Activated effector memory CD4-positive, alpha-beta T cell treated with anti-CD3 and anti-CD28 coated beads, Interleukin-2, amount 50 U/mL, for 16 hours (primary cell): Measurements from ENCODE around the gene WRAP73.

Experiments
- DNase-seq: peaks from one replicate; pipeline ENCODE4 v3.0.0-alpha.2; 2020

WRAP73 gene, protein sequence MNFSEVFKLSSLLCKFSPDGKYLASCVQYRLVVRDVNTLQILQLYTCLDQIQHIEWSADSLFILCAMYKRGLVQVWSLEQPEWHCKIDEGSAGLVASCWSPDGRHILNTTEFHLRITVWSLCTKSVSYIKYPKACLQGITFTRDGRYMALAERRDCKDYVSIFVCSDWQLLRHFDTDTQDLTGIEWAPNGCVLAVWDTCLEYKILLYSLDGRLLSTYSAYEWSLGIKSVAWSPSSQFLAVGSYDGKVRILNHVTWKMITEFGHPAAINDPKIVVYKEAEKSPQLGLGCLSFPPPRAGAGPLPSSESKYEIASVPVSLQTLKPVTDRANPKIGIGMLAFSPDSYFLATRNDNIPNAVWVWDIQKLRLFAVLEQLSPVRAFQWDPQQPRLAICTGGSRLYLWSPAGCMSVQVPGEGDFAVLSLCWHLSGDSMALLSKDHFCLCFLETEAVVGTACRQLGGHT

DNA sequence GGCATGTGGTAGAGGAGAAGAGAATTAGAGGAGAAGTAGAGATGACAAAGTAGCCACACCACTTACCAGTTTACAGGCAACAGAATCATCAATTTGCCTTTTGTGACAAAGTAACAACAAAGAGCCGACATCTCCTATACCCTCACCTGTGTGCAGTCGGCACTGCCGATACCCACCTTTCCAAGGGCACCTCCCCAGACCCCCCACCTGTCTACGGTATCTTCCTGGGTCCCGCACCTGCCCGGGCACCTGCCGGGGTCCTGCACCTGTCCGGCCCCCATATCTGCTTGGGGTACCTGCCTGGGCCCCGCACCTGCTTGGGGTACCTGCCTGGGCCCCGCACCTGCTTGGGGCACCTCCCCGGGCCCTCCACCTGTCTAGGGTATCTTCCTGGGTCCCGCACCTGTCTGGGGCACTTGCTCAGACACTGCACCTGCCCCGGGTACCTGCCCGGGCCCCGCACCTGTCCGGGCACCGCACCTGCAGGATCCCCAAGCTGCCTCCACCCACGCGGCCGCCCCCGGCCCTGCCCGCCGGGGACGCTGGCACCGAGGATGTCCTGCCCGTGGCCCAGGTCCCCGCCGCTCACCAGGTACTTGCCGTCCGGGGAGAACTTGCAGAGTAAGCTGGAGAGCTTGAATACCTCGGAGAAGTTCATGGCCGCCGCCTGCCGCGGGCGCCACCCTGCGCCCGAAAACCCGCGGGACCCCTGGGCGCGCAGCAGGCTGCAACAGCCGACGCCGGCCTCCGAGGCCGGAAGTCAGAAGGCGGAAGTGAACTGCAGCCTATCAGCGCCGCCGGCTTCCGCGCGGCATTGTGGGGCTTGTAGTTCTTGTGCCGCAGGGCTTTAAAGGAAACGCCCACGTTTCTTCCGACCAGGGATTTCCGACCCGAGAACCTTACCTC, at the start of gene WRAP73:
TSS of gene WRAP73 (minus strand) at position 762 of the 906 bp plus-strand sequence. CDS start at position 658, 104 bp downstream.
- peak; percentile 96 for DNase-seq

DNA sequence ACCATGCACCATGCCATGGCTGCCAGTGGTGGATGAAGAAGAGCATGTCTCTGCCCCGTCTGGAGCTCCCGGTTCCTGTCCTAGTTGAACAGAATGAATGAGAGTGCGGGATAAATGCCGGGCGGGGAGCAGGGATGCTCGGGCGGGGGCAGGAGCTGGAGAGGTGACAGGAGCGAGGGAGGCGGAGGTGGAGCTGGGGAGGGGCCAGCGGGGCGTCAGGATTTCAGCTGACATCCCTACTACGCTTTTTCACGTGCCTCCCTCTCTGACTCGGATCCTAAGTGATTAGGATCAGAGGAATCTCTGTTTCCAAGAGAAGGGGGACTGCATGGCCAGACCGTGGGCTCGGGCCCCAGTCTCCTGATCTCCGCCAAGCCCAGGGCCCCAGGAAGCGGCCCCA, 49.7 kb upstream of the WRAP73 start:
- no peak for DNase-seq

DNA sequence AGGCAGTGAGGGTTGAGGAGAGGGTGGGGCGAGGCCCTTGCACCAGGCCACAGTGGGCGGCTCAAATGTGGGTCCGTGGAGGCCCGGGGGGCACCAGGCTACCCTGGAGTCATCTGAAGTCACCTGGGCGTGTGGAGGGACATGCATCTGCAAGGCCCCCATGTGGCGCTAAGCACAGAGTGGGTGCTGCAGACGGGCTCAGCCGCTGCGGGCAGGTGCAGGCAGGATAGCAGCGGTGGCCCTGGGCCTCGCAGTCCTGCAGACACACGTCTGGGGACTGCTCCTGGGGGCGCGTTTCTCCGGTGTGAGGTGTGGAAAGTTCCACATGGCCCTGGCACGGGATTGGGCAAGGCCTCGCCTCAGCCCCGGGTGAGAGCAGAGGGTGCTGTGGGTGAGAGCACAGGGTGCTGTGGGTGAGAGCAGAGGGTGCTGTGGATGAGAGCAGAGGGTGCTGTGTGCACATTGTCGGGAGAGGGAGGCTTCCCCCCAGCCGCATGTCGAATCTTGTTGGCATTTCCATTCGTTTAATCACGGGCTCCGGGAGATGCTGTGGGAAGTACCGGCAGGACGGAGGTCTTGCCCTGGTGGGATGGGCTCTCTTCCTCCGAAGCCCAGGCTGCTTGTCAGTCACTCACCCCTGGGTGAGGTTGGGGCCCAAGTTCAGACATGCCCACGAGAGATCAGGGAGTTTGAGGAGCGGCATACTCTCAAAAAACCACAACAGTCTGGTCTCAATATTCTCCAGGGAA, 48.9 kb upstream of the WRAP73 start:
- no peak for DNase-seq

DNA sequence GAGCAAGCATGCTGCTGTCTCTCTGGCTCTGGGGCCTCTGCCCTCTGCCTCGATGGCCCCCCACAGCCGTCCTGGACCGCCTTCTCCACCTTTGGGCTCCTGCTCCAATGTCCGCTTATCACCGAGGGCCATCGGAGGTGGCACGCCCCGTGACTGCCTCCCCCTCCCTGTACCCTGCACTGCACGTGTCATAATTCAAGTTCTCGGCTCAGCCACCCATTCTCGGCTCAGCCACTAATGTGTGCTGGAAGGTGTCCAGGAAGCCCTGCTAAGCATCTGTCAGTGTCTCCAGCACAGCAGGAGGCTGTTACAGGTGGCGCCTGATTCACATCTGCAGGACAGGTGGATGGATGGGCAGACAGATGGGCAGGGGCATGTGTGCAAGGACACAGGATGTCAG, 47.9 kb upstream of the WRAP73 start:
- DNase-seq: no peak

DNA sequence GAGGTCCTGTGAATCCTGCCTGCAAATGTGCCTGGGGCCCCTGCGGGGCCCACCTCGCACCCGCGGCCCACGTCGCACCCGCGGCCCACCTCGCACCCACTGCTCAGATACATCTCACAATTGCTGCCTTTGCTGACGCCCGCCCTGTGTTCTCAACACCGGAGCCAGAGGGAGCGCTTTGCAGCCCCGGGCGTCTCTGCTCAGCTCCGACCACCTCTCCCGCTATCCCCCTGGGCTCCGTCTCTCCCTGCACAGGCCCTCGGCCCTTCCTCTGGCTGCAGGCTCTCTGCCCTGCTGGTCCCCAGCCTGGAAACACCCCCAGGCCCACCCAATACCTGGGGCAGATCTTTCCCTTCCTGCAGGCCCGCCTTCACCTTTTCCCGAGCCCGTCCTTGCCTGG, 47.2 kb upstream of the WRAP73 start:
- no peak for DNase-seq

DNA sequence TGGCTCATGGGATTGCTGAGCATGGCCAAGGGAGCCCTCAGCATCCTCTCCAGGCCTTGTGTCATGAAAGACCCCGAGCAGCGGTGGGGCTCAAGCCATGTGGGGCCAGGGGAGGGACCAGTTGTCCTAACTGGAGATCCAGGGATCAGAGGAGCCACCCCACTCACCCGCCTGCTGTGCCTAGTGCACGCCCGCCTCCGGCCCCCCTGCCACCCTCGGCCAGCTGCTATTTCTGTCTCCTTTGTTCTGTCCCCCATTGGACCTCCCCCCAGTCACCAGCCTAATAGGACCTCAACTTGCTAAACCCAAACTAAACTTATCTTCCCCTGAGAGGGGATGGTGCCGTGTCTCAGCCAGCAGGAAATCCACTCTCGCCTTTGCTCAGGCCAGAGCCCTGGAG, 46.8 kb upstream of the WRAP73 start:
- no peak for DNase-seq

DNA sequence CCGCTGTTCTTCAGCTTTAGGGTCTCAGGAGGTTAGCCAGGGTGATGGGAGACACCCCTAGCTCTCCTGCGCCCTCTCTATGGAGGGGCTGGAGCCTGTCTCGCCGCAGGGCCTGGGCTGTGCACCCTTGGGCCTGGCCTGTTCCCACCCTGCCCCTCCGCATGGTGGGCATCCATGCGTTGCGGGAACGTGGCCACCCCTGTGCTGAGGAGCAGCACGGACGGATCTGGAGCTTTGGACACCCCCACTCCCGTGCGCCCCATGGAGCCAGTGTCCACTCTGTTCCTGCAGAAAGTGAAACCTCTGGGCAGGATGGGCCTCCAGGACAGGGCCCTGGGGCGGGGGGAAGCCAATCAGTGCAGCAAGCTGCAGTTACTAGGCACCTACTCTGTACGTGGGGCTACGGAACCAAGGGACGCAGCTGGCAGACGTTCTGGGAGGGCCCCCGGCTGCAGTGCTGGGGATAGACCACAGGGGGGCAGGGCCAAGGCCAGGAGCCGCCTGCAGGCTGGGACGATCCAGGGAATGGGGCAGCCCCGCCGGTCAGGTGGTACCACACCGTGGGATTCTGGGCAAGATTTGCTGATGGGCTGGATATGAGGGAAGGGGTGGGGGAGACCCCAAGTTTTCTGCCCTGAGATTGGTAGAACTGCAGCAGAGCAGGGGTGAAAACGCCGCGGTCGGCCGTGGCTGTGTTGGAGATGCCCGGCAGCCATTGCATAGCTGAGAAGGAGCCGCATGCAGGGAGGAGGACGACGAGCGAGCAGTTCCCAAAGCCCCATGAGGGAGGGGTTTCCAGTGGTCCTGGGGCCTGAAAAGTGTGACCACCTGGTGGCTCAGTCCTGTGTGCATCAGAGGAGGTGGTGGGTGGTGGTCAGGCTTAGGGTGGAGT, 45.7 kb upstream of the WRAP73 start:
- DNase-seq: peak; percentile 70

DNA sequence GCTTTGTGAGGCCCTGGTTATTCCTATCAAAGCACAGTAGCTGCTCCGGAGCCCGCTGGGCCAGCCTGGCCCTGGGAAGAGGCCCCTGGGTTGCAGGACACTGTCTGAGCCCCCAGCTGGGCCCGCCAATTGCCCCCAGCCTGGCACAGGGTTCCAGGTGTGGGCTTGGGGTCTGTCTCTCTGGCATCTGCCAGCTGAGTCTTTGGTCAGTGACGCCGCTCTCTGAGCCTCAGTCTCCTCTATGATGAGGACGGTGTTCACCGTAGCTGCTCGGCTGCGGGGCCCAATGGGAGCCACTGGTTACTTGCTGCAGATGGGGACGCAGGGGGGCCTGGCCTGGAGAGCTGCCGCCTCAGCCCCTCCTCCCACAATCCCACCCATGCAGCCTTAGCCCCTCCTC, 43.4 kb upstream of the WRAP73 start:
- no peak for DNase-seq

DNA sequence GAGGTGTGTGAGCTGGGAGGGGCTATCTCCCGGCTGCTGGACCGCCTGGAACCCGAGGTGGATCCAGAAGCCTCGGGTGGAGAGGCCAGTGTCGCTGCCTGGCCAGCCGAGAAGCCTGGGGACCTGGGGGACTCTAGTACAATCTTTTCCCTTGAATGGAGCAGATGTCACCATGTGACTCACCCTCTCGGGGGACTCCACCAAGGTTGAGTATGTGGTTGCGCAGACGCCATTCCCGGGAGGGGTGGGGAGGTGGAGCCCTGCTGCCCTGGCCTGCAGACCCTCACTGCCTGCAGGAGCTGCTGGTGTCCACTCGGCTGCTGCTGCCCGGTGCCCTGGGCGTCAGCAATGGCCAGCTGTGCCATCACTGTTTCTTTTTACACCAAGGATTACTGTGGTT, 42.7 kb upstream of the WRAP73 start:
- DNase-seq: no peak

DNA sequence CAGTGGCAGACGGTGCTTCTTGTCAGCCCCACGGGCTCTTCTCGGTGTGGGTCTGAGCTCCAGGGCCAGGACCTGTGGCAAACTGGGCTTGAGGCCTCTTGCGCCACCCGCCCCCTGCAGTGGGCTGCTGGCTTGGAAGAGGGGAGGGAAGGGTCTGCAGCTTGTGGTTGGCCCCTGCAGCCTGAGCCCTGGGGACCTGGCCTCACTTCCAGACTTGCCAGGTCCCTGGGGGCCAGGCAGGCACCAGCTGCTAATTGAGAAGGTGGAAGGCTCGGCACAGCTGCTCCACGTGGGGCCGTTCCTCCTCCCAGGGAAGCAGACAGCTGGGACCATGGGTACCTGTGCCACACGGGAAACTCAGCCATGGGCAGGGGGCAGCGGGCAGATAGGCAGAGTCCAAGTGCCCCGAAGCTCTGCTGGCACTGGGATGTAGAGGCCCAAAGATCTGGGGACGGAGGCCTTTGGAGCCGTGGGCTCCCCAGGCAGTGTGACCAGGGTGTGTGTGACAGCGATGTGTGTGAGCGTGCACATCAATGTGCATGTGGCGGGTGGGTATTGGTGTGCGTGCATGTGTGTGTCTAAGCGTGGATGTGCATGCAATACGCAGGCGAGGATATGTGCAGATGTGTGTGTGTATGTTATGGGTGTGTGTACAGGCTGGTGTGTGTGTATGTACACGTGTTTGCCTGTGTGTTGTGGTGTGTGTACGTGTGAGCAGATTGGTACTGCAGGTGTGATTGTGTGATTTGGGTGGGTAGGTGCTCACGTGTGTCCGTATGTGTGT, 41.7 kb upstream of the WRAP73 start:
- no peak for DNase-seq

DNA sequence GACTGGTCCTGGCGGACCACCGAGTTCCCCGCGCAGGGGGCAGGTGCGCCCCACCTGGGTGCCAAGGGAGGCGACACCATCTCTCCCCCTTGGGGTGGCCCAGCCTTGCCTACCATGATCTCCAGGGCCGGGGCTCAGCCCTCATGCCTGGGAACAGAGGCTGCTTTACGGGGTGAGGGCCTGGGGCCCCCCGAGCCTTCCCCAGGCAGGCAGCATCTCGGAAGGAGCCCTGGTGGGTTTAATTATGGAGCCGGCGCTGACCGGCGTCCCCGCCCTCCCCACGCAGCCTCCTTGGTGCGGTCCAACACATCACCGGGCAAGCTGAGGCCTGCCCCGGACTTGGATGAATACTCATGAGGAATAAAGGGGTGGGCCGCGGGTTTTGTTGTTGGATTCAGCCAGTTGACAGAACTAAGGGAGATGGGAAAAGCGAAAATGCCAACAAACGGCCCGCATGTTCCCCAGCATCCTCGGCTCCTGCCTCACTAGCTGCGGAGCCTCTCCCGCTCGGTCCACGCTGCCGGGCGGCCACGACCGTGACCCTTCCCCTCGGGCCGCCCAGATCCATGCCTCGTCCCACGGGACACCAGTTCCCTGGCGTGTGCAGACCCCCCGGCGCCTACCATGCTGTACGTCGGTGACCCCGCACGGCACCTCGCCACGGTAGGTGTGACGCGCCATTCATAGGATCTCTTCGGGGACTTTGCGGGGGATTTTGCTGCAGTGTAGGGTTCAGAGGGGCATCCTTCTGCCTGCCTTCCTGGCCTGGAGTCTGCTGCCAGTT, 40.6 kb upstream of the WRAP73 start:
- no peak for DNase-seq

DNA sequence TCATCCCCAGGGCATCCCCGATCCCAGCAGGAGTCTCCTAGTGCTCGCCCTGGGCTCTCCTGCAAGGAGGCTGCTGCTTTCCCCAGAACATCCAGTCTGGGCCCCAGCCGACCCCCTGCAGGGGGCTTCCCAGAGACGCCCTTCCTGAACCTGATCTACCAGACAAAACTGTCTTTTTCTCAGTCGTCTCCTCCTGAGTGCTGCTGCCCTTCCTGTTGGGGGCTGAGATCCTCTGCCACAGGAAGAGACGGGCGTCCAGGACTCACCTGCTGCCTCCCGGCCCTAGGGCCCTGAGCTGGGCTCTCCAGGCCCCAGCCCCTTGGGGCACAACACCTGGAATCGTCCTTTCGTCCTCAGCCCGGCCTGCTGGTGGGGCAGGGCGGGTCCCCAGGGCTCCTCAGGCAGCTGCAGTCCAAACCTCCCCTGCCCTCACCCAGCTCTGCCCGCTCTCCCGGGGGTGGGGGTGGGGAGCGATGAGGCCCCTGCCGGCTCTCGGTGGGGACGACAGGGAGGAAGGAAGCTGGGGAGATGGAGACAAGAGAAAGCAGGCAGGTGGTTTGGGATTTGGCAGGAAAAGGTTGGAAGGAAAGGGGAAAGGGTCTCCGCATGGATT, 39.3 kb upstream of the WRAP73 start:
- DNase-seq: no peak

DNA sequence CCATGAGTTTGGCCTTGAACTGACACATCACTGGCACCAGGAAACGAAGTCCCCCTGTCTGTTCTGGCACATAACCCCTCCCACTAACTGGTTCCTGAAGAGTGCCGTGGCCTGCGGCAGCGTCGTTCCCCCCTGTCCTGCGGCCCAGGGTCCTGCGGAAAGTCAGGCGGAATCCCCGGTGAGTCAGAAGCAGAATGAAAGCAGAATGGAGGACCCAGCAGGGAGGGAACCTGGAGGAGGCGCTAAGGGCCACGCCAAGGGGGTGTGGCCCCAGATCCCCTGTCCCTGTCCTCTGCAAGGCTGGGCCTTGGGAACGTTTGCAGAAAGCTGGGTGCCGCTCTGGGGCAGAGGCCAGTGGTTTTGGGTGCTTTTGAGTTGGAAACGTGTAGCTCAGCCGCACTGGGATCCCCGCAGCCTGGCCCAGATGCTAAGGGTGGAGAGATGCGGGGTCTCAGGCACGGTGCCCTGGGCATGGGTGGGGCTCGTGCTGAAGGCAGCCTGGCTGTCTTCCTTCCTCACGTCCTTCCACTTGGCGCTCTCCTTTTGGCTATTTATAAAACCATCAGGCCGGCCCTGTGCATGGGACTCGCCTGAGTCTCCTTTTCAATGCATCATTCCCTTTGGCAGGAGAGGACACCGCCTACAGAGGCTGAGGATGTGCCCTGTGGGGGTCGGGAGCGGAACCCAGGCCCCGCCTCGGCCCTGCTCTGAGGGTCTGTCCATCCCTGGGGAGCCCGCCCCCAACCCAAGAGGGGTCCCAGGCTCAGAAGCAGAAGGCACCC, 38.6 kb upstream of the WRAP73 start:
- DNase-seq: no peak

DNA sequence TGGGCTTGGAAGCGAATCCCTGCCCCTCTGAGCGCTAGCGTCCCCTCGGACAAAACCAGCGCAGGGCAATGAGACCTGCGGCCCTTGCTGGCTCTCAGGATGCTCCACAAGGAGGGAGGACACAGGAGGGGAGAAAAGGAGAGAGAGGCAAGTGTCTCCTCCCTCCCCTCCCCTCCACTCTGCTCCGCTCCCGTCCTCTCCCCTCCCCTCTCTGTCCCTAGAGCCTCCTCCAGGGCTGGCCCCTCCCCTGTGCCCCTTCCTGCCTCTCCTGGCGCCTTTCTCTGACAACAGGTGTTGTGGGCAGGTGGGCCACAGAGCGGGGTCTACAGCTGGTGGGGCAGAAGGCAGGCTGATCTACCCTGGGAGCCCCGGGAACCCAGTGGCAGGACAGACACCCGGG, 37.6 kb upstream of the WRAP73 start:
- DNase-seq: no peak

DNA sequence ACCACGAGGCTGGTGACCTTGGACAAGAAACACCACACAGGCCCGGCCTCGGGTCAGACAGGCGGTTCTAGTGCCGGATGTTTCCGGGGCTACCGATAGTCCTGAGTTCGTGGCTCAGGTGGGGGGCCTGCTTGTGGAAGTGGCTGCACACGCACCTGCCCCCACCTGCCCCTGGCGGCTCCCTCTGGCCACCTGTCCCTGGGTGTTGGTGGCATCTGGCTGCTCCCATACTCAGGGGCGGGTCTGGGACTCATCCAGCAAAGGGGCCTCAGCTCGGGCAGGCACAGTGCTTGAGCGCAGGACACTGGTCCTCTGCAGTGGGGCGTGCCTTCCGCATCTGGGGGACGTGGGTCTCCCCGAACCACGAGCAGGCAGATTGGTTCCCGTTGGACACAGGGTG, 36.0 kb upstream of the WRAP73 start:
- no peak for DNase-seq

DNA sequence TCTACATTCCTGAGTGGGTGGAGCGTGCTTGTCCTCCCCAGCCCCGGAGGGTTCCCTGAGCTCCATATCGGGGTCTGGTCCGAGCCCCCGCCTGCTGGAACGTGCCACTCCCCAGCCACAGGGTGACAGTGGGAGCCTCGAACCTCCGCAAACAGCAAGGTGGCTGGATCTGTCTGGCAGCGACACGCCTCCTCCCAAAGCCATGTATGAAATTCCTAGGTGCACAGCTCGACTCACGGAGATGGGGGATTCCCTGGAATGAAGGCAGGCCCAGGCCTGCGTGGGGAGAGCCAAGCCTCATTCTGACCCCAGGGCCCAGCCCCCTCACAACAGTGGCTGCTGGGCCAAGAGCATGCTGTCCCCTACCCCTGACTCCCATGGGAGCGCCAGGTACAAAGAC, 35.3 kb upstream of the WRAP73 start:
- DNase-seq: no peak

DNA sequence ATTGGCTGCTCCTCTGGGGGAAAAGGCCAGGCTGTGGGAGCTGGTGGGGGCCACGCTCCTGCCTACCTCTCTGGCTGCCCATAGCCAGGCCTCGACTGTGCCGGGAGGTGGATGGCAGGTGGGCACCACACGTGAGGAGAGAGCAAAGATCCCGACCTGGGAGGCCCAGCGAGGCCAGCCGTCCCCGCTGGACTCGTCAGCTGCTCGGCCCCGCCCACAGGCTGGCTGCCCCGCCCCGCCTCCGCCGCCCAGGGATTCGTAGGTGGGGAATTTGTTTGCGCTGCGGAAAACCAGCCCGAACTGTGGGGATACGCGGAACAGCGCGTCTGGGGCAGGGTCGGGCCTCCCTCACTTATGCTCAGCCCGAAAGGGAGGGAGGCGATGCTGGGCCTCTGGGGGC, 34.1 kb upstream of the WRAP73 start:
- DNase-seq: no peak

DNA sequence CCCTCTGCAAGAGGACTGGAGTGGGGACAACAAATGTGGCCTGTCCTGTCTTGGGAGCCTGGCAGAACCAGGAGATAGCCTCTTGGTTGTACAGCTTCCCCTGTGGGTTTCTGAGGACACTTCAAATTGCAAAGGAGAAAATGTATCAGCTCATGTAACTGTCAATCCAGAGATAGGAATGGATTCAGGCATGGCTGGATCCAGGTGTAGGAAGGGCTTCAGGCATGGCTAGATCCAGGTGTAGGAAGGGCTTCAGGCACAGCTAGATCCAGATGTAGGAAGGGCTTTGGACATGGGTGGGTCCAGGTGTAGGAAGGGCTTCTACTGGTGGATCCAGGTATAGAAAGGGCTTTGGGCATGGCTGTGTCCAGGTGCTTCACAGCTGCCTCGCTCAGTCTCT, 33.3 kb upstream of the WRAP73 start:
- no peak for DNase-seq
